Measurements from ENCODE around the gene SUMO4. TPM values are rescaled to one million over a fixed set of nuclear protein-coding genes. Genes with fewer than 3 reads are reported as not detected.

Gene SUMO4
- total and polyA plus RNA-seq, 2 of the 8 experiments (the other 6 are each of a cell fraction or from before 2014, with no cell fraction given), result 0.09 to 1.3 TPM

DNA sequence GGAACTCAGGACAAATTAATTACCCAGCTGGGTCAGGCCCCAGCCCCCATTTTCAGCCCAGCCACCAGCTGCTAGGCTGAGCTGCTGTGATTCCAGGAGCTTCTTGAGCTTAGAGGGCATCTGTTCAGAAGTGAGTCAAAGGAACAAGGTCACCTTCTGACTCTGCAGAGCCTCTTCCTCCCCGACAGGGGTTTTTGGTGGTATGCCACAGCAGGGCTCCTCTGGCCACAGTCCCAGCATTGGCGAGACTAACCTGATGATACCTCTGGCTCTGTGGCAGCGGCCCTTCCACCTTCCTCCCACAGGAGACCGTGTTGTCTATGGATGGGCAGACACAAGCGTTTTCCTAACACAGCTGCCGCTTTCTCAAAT is 45.0 kb downstream of the SUMO4 start:
- no peak overlapping the region for H2BK5ac ChIP-seq (ENCODE audit: low read depth, low read length)
- H3K79me2 ChIP-seq (ENCODE audit: control insufficient read depth in 1 of 2, insufficient read depth in 2 of 2, low read length in 2 of 2), result no peaks in the 10 kb centered on the region
- H3K4me3 ChIP-seq (ENCODE audit: extremely low read depth in 1 of 4, insufficient read depth in 2 of 4, low read depth in 3 of 4, low read length in 4 of 4), result no peak overlapping the region
- no peak overlapping the region for H2BK15ac ChIP-seq (ENCODE audit: low read length)
- no peak overlapping the region for H2BK12ac ChIP-seq (ENCODE audit: low read depth, low read length)
- H3K9ac ChIP-seq (replicated peaks in 1 of 4; ENCODE audit: extremely low read depth in 1 of 4, low read depth in 3 of 4, low read length in 3 of 4), result no peak overlapping the region
- H3K14ac ChIP-seq (ENCODE audit: insufficient read length), result no peak overlapping the region
- no peak for FAIRE-seq
- no peak for DNase-seq (ENCODE audit: low read depth in 1 of 2, low spot score in 2 of 2)
- POLR2A ChIA-PET (ENCODE audit: partially characterized antibody), result no interaction called here
- H2BK20ac ChIP-seq (ENCODE audit: low read length), result no peak overlapping the region
- no peak overlapping the region for H3K27ac ChIP-seq (ENCODE audit: low read depth, low read length)
- no peak overlapping the region for H3K4ac ChIP-seq (replicated peaks; ENCODE audit: insufficient read length, low read depth, low read length)
- H3K56ac ChIP-seq (replicated peaks; ENCODE audit: insufficient read length, low read depth, low read length), result no peak overlapping the region
- H3K4me2 ChIP-seq (ENCODE audit: insufficient read depth in 1 of 2, low read depth in 2 of 2, low read length in 2 of 2), result no peak overlapping the region
- 96% methylated on average over 6 of the region's 6 CpGs; no CpG with 5 or more reads in 1 of the 2 experiments for WGBS, 2 experiments (ENCODE audit: extremely low coverage in 1 of 2, insufficient coverage in 1 of 2, insufficient read length in 1 of 2, insufficient replicate concordance in 2 of 2, low coverage in 1 of 2, low lambda C conversion rate in 2 of 2, missing lambda C conversion rate in 1 of 2)
- H3K18ac ChIP-seq (ENCODE audit: extremely low read depth, low read length), result no peak overlapping the region
- no peak overlapping the region for H2AK5ac ChIP-seq (ENCODE audit: low read depth, low read length)
- H4K8ac ChIP-seq (ENCODE audit: extremely low read depth, insufficient read depth, low read length), result no peak overlapping the region
- H3K4me1 ChIP-seq (replicated peaks in 1 of 4; ENCODE audit: control insufficient read depth in 3 of 4, insufficient read depth in 4 of 4, low read length in 3 of 4), result no peaks in the 10 kb centered on the region
- CTCF ChIA-PET (ENCODE audit: partially characterized antibody), result interaction anchor here (0.9 to 3.1 kb wide), 3 partner anchors 13 to 255 kb away, joined by 3 to 16 read pairs (median 5); no protein-coding TSS in a partner anchor
- no peaks in the 10 kb centered on the region; a peak in 2 of 4 replicates for H3K9me3 ChIP-seq (ENCODE audit: insufficient read depth in 2 of 2, low read depth in 1 of 2, low read length in 1 of 2)
- H4K91ac ChIP-seq (replicated peaks; ENCODE audit: insufficient read length, low read length), result no peak overlapping the region
- no peaks in the 10 kb centered on the region for H4K20me1 ChIP-seq (replicated peaks in 1 of 2; ENCODE audit: control insufficient read depth in 1 of 2, insufficient read depth in 2 of 2, low read length in 2 of 2)
- no peak overlapping the region for H2AFZ ChIP-seq (ENCODE audit: low read length)
- H3K23ac ChIP-seq (ENCODE audit: insufficient read length), result no peak overlapping the region
- no peak overlapping the region for H4K5ac ChIP-seq (ENCODE audit: insufficient read length, low read depth, low read length)
- H3K27me3 ChIP-seq (replicated peaks in 1 of 4; ENCODE audit: control insufficient read depth in 3 of 4, extremely low read depth in 1 of 4, insufficient read depth in 3 of 4, low read length in 3 of 4), result peaks cover 0 to 4% (median 4%) of the 10 kb centered on the region in 4 experiments; a peak in 5 of 7 replicates
- H2BK120ac ChIP-seq (replicated peaks; ENCODE audit: low read depth, low read length), result no peak overlapping the region
- H3K79me1 ChIP-seq (ENCODE audit: low read depth, low read length), result no peaks in the 10 kb centered on the region
- no peaks in the 10 kb centered on the region for H3K36me3 ChIP-seq (ENCODE audit: control insufficient read depth in 2 of 4, insufficient read depth in 4 of 4, low read length in 3 of 4)
- H3K23me2 ChIP-seq (ENCODE audit: low read depth, low read length), result no peaks in the 10 kb centered on the region
- no peak for TF ChIP-seq GTF2F1 (IDR thresholded peaks at IDR 0.05; ENCODE audit: borderline replicate concordance, low read depth, low read length)
- no peak for TF ChIP-seq EGR1 (IDR thresholded peaks at IDR 0.05; ENCODE audit: borderline replicate concordance, low read depth, low read length)
- TF ChIP-seq ASH2L (IDR thresholded peaks at IDR 0.05; ENCODE audit: low read length), result no peak
- TF ChIP-seq HDAC6 (IDR thresholded peaks at IDR 0.05; ENCODE audit: low read depth, low read length), result no peak
- TF ChIP-seq NANOG (IDR thresholded peaks at IDR 0.05; ENCODE audit: insufficient read depth, low read depth, low read length, poor library complexity, severe bottlenecking), result no peak
- TF ChIP-seq SRF (IDR thresholded peaks at IDR 0.05; ENCODE audit: low read depth, low read length), result no peak
- TF ChIP-seq CHD2 (IDR thresholded peaks at IDR 0.05; ENCODE audit: low read length), result no peak
- TF ChIP-seq SAP30 (IDR thresholded peaks at IDR 0.05; ENCODE audit: insufficient read depth, insufficient replicate concordance, low read length), result no peak
- TF ChIP-seq TBP (IDR thresholded peaks at IDR 0.05; ENCODE audit: low read depth, low read length), result no peak
- no peak for TF ChIP-seq JUN (IDR thresholded peaks at IDR 0.05; ENCODE audit: low read depth, low read length)
- no peak for TF ChIP-seq ATF2 (IDR thresholded peaks at IDR 0.05; ENCODE audit: low read length)

All from H1 (cell line).